OCI-LY1 (cell line): Measurements from ENCODE around the gene GAPVD1.
A peak's percentile ranks its signal among the peaks of the same experiment; 100 is the strongest.

Experiments
- H2AFZ ChIP-seq: fragments of 200-600 bp; sonication (generic), shearing (Covaris generic); 2 replicates; pipeline ENCODE4 v1.6.0; 2014; ENCODE audit warnings: antibody characterized with exemption, mild to moderate bottlenecking, low read length
- H3F3A ChIP-seq: fragments of 200-600 bp; sonication (generic), shearing (Covaris generic); 2 replicates; pipeline ENCODE4 v1.6.0; 2014; ENCODE audit warnings: mild to moderate bottlenecking, antibody characterized with exemption, low read length, moderate library complexity; ENCODE audit not compliant: insufficient read depth
- H3K27ac ChIP-seq: fragments of 200-600 bp; sonication (generic); 2 replicates; pipeline ENCODE4 v1.5.1; 2014; ENCODE audit warnings: low read length, mixed run types, mild to moderate bottlenecking, low read depth; ENCODE audit not compliant: poor library complexity, severe bottlenecking
- H3K27me3 ChIP-seq: fragments of 200-600 bp; sonication (generic); 2 replicates; pipeline ENCODE4 v1.6.0; 2014; ENCODE audit warnings: antibody characterized with exemption, mild to moderate bottlenecking, low read length, moderate library complexity; ENCODE audit not compliant: insufficient read depth
- H3K36me3 ChIP-seq: fragments of 200-600 bp; sonication (generic); 2 replicates; pipeline ENCODE4 v1.6.1; 2014; ENCODE audit warnings: mild to moderate bottlenecking, antibody characterized with exemption, low read length, moderate library complexity, mixed read lengths; ENCODE audit not compliant: insufficient read depth
- H3K4me1 ChIP-seq: fragments of 200-600 bp; sonication (generic); 2 replicates; pipeline ENCODE4 v1.5.1; 2014; ENCODE audit warnings: mild to moderate bottlenecking, low read length, moderate library complexity; ENCODE audit not compliant: insufficient read depth, severe bottlenecking
- H3K4me2 ChIP-seq: fragments of 200-600 bp; sonication (generic), shearing (Covaris generic); 2 replicates; pipeline ENCODE4 v1.6.1; 2014; ENCODE audit warnings: low read length
- H3K4me3 ChIP-seq: fragments of 200-600 bp; sonication (generic); 2 replicates; pipeline ENCODE4 v1.5.1; 2014; ENCODE audit warnings: low read length, low read depth, mild to moderate bottlenecking, mixed read lengths; ENCODE audit not compliant: poor library complexity, severe bottlenecking
- H3K79me2 ChIP-seq: fragments of 200-600 bp; shearing (Covaris generic); 2 replicates; pipeline ENCODE4 v1.6.1; 2016; ENCODE audit warnings: mixed run types, low read length, mixed read lengths; ENCODE audit not compliant: insufficient read depth
- H3K9ac ChIP-seq: fragments of 200-600 bp; sonication (generic), shearing (Covaris generic); 2 replicates; pipeline ENCODE4 v1.6.1; 2014; ENCODE audit warnings: mild to moderate bottlenecking, low read length, mixed read lengths
- H3K9me2 ChIP-seq: fragments of 200-600 bp; sonication (generic), shearing (Covaris generic); 2 replicates; pipeline ENCODE4 v1.6.1; 2014; ENCODE audit warnings: low read depth, mild to moderate bottlenecking, low read length, mixed read lengths
- H3K9me3 ChIP-seq: fragments of 200-600 bp; shearing (Covaris generic); 2 replicates; pipeline ENCODE4 v1.6.1; 2014; ENCODE audit warnings: low read length, mixed read lengths
- H4K20me1 ChIP-seq: fragments of 200-600 bp; sonication (generic), shearing (Covaris generic); 2 replicates; pipeline ENCODE4 v1.6.0; 2016; ENCODE audit warnings: mild to moderate bottlenecking, low read length; ENCODE audit not compliant: insufficient read depth
- EZH2 ChIP-seq: fragments of 200-600 bp; sonication (generic), shearing (Covaris generic); IDR thresholded peaks from 2 replicates; pipeline ENCODE4 v1.8.0; 2017; ENCODE audit warnings: borderline replicate concordance, mixed run types, mild to moderate bottlenecking, antibody characterized with exemption, low read length, moderate library complexity, mixed read lengths
- TF ChIP-seq, protein P1 (sequence below): fragments of 200-600 bp; sonication (generic), shearing (Covaris generic); IDR thresholded peaks from 2 replicates; pipeline ENCODE4 v1.5.1; 2017; ENCODE audit warnings: mild to moderate bottlenecking, antibody characterized with exemption, low read length, moderate library complexity, mixed read lengths

GAPVD1 gene

DNA sequence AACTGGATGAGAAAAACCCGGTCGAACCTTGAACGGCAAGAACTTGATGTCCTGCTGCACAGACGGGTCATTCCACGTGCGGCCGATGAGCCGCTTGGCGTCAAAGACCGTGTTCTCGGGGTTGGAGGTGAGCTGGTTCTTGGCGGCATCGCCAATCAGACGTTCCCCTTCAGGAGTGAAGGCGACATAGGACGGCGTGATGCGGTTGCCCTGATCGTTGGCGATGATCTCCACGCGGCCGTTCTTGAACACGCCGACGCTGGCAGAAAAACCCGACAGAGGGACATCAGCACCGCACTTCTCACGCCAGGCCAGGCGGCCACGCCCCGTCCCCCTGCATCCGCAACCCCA, 21.0 kb upstream of the GAPVD1 start:
- H3F3A ChIP-seq = peaks cover 25% of the 10 kb centered on the region
- peak overlapping the region; percentile 85 for H3K4me2 ChIP-seq
- peak overlapping the region; percentile 84 for H3K27ac ChIP-seq
- peak overlapping the region; percentile 95 for H3K4me3 ChIP-seq
- no peaks in the 10 kb centered on the region for H3K27me3 ChIP-seq
- H2AFZ ChIP-seq = no peak overlapping the region
- no peaks in the 10 kb centered on the region for H3K9me3 ChIP-seq
- H3K9ac ChIP-seq = peak overlapping the region; percentile 96
- H3K36me3 ChIP-seq = peaks cover 54% of the 10 kb centered on the region
- no peaks in the 10 kb centered on the region for H4K20me1 ChIP-seq
- no peak for TF ChIP-seq EZH2
- TF ChIP-seq, protein P1, sequence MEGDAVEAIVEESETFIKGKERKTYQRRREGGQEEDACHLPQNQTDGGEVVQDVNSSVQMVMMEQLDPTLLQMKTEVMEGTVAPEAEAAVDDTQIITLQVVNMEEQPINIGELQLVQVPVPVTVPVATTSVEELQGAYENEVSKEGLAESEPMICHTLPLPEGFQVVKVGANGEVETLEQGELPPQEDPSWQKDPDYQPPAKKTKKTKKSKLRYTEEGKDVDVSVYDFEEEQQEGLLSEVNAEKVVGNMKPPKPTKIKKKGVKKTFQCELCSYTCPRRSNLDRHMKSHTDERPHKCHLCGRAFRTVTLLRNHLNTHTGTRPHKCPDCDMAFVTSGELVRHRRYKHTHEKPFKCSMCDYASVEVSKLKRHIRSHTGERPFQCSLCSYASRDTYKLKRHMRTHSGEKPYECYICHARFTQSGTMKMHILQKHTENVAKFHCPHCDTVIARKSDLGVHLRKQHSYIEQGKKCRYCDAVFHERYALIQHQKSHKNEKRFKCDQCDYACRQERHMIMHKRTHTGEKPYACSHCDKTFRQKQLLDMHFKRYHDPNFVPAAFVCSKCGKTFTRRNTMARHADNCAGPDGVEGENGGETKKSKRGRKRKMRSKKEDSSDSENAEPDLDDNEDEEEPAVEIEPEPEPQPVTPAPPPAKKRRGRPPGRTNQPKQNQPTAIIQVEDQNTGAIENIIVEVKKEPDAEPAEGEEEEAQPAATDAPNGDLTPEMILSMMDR = no peak
- peaks cover 56% of the 10 kb centered on the region for H3K4me1 ChIP-seq
- H3K9me2 ChIP-seq = no peaks in the 10 kb centered on the region
- peaks cover 31% of the 10 kb centered on the region for H3K79me2 ChIP-seq

DNA sequence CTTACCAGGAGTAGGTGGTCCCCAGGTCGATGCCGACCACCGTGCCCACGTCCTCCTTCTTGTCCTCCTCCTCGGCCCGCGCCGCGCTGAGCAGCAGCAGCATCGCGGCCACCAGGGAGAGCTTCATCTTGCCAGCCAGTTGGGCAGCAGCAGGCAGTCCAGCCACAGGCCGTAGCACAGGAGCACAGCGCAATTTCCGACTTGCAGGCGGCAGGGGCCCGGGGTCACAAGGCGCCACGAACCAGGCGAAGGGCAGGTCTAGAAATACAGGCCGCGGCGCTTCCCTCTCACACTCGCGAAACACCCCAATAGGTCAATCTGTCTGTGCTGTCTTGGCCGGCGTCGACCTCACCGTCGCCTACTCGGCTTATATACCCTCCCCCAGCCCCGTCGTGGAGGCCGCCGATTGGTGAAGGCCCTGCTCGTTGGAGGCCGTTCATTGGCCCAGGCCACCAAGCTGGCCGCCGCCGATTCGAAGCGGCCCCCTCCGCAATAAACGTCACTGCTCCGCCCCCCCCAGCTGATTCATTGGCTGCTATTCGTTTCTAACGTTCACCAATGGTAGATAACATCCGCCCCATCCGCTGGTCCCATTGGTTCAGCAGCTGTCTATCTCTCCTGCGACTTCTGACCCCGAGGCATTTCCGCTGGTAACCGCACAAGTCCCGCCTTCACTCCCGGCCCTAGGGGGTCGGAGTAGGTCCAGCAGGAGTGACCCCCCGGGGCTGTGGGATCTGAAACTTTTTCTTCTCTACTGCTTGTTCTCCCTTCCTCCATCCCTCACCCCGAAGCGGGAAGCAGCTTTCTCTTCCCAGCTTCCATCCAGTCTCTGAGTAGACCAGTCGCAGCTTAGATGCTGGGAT, 20.4 kb upstream of the GAPVD1 start, which contains the start of gene HSPA5:
HSPA5 (minus strand) TSS at position 344 of the 863 bp plus-strand sequence; CDS start at position 127, 217 bp downstream.
- Histone ChIP-seq H3K9me2 (no peaks in the 10 kb centered on the region), H3K27me3 (no peaks in the 10 kb centered on the region), H4K20me1 (no peaks in the 10 kb centered on the region), H3K9ac (peak within 1 kb of the TSS; percentile 96), H3K4me2 (peak within 1 kb of the TSS; percentile 85), H3K4me1 (peaks cover 51% of the 10 kb centered on the region), H2AFZ (no peak within 1 kb of the TSS), H3K4me3 (peak within 1 kb of the TSS; percentile 95), H3K27ac (peak within 1 kb of the TSS; percentile 84), H3K79me2 (peaks cover 31% of the 10 kb centered on the region), H3K36me3 (peaks cover 48% of the 10 kb centered on the region), H3K9me3 (no peaks in the 10 kb centered on the region), H3F3A (peaks cover 19% of the 10 kb centered on the region)
- TF ChIP-seq EZH2 = no peak
- TF ChIP-seq, protein P1 = no peak

DNA sequence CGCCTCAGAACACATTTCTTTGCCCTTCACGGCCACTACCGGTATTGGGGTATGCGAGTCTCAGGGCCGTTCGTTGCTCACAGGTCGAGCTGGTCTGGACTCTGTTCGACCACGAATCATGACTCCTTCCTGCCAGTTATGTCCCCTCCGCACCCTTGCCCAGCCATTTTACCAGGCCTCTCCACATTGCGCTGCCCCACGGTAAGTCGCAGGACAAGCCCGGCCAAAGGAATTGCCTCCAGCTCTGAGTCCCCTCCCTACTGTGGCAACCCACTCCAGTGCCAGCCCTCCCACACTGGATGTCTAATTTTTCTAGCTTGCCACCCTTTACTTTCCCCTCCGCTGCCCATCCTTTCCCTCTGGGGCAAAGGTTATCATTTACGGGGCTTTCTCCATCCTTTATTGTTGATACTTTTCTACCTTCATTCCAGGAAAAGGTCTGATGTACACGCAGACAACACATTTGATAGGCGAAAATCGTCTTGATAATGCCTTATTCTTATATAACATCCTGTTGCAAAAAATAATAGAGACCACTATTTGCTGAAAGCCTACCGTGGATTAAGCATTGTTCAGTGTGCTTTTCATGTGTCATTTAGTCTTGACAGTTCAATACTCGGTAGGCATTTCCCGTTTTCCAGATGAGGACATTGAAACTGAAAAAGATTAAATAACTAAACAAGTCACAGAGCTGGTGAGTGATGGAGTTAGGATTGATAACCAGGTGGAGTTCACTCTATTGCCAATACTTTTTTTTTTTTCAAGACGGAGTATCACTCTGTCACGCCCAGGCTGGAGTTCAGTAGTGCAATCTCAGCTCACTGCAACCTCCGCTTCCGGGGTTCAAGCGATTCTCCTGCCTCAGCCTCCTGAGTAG, 19.5 kb upstream of the GAPVD1 start:
- no peaks in the 10 kb centered on the region for H3K9me2 ChIP-seq
- TF ChIP-seq, protein P1 = no peak
- no peak for TF ChIP-seq EZH2
- peak overlapping the region; percentile 86 for H3K9ac ChIP-seq
- H2AFZ ChIP-seq = no peak overlapping the region
- no peaks in the 10 kb centered on the region for H3K27me3 ChIP-seq
- H3K4me3 ChIP-seq = peak overlapping the region; percentile 95
- no peaks in the 10 kb centered on the region for H4K20me1 ChIP-seq
- peaks cover 40% of the 10 kb centered on the region for H3K36me3 ChIP-seq
- peak overlapping the region; percentile 50 for H3K27ac ChIP-seq
- peaks cover 13% of the 10 kb centered on the region; the same call in 1 of the 2 replicates for H3F3A ChIP-seq
- H3K4me1 ChIP-seq = peaks cover 44% of the 10 kb centered on the region
- H3K79me2 ChIP-seq = peaks cover 31% of the 10 kb centered on the region
- no peaks in the 10 kb centered on the region for H3K9me3 ChIP-seq
- H3K4me2 ChIP-seq = peak overlapping the region; percentile 84
